HFF-Myc (cell line): ENCODE results near the gene FUZ.

Source experiments
- DNase-seq: peaks from one replicate; pipeline ENCODE4 v3.0.0-alpha.2; 2011; ENCODE audit warnings: low read depth; ENCODE audit errors: extremely low read depth
- H3K4me3 ChIP-seq: replicated peaks from 2 replicates; pipeline ENCODE4 v1.5.1; 2011; ENCODE audit warnings: low read depth, mild to moderate bottlenecking, control low read depth, low read length
- TF ChIP-seq, protein P1 (sequence below): IDR thresholded peaks from 2 replicates; pipeline ENCODE4 v1.5.1; 2012; ENCODE audit warnings: mild to moderate bottlenecking, low read depth, low read length, control low read depth; ENCODE audit errors: missing control alignments

The FUZ gene

DNA sequence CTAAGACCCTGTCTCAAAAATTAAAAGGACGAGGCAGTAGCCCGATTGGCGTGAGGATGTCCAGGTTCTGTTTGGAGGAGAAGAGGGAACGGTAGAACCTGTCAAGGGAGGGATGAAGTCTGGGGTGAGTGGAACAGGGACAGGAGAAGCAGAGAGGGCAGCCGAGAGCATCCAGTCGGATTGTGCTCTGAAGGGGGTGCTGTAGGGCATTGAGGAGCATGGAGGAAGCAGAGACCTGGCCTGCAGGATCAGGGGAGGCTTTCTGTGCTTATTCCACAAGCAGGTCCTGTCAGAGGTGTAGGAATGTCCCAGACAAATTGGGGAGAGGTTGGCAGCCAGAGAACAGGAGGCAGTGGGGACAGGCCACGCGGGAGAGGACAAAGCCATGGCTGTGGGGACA is 32.2 kb downstream of the FUZ start:
- DNase-seq = no peak
- TF ChIP-seq, protein P1, sequence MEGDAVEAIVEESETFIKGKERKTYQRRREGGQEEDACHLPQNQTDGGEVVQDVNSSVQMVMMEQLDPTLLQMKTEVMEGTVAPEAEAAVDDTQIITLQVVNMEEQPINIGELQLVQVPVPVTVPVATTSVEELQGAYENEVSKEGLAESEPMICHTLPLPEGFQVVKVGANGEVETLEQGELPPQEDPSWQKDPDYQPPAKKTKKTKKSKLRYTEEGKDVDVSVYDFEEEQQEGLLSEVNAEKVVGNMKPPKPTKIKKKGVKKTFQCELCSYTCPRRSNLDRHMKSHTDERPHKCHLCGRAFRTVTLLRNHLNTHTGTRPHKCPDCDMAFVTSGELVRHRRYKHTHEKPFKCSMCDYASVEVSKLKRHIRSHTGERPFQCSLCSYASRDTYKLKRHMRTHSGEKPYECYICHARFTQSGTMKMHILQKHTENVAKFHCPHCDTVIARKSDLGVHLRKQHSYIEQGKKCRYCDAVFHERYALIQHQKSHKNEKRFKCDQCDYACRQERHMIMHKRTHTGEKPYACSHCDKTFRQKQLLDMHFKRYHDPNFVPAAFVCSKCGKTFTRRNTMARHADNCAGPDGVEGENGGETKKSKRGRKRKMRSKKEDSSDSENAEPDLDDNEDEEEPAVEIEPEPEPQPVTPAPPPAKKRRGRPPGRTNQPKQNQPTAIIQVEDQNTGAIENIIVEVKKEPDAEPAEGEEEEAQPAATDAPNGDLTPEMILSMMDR = no peak

DNA sequence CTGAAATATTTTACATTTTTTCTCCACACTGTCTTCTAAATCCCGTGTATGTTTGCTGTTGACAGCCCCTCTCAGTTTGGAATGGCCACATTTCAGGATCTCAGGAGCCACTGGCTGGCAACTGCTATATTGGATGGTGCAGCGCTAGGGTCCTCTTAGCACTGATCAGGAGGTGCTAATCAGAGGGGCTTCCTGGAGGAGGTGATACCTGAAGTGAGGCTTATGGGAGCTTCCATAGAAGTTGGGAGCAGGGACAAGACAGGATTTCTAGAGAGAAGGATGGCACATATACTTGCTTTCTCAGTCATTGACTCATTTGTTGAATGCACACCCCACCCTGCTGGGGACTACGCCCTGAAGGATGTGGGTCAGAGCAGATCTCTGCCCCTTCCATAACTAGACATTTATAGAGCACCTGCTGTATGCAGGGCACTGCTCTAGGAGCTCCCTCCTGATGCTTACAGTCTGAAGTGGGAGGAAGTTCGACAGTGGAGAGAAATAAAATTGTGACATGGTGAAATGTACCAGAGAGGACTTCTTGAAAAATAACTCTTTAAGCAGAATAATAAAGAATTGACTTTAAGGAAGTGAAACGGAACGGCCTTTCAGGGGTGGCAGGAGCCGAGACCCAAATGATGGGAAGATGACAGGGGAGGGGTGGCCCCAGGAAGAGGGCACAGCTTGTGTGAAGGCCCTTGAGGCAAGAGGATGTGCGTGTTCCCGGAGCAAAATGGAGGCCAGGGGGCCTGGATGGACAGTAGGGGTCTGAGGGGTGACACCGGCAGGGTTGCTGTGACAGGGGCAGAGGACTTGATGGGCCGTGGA is 33.1 kb downstream of the FUZ start:
- no peak overlapping the region for H3K4me3 ChIP-seq
- DNase-seq = no peak
- TF ChIP-seq, protein P1 = no peak

More for the DNA sequence above, 32.2 kb downstream of the FUZ start:
- H3K4me3 ChIP-seq = no peak overlapping the region

DNA sequence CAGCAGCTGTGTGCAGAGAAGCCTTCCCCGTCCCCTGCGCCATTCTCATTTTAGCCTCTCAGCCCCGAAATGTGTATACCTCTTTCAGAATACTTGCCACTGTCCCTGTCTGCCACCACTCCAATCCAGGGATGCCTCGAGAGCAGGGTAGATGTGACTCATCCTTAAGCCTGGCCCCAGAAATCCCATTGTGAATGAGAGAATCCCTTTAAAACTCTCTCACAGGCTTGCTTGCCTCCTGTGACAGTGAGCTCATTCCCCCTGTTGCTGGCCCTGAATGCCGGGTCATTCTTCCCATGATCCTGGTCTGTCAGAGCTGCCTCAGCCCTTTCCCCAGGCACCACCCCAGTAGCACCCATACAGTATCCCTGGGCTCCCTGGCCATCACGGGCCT is 36.7 kb downstream of the FUZ start:
- TF ChIP-seq, protein P1 = no peak
- DNase-seq = no peak

DNA sequence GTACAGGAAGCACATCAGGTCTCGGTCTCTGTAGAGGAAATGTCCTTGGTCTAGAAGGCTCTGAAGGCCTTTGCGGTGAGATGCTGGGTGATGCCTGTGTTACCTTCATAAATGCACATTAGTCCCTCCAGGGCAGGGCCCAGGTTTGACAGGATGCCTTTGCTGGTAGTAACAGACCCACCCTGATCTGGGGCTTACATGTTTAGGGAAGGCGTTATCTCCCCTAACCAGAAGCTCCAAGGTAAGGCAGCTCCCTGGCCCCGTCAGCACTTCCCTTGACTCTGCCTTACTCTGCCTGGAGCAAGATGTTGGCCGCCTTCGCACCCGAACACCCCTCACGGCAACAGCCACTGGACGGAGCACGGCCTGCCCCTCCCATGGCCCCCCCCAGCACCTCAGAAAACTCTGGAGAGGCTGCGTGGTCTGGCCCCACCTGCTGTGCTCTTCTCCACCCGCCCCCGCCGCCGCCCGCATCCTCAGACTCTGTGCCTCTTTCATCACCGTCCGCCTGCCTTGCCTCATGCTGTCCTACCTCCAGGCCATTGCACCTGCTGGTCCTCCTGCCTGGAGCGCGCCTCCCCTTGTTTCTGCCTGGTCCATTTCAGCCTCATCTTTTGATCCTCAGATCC is 37.2 kb downstream of the FUZ start:
- TF ChIP-seq, protein P1 = no peak
- H3K4me3 ChIP-seq = no peak overlapping the region
- DNase-seq = no peak

More for the DNA sequence above, 36.7 kb downstream of the FUZ start:
- no peak overlapping the region for H3K4me3 ChIP-seq

DNA sequence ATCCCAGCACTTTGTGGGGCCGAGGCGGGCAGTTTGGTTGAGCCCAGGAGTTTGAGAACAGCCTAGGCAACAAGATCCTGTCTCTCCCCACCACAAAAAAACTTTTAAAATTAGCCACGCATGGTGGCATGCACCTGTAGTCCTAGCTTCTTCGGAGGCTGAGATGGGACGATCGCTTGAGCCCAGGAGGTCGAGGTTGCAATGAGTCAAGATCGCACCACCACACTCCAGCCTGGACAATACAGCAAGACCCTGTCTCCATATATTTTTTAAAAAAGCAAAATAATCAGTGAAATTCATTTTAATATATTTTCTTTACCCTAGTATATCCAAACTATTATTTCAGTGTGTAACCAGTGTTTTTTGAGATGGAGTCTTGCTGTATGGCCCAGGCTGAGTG is 38.1 kb downstream of the FUZ start:
- TF ChIP-seq, protein P1 = no peak
- no peak for DNase-seq
- no peak overlapping the region for H3K4me3 ChIP-seq

DNA sequence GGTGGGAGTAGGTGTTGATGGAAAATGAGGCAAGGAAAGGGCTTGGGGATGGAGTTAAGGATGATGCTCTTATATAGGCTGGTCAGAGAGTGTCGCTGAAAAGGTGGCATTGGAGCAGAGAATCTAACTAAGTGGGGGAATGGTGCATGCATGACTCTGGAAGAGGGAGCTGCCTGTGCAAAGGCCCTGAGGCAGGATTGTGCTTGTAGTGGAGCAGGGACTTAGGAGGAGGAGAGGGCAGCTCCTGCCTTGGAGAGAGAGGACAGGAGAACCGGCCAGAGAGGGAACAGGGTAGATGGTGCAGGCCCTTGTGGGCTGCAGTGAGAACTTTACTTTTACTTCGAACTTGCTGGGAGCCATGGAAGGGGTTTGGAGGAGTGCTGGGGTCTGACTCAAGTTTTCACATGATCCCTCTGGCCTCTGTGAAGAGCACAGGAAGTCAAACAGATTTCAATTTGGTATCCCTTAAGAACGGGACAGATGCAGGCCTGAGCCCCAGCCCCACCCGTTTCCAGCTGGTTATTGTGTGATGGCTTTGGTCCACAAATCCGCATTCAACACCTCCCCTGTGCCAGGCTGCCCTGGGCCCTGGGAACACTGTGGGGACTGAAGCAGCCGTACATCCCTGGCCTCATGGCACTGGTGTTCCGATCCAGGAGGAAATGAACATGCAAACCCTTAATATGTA is 39.3 kb downstream of the FUZ start:
- TF ChIP-seq, protein P1 = no peak
- no peak overlapping the region for H3K4me3 ChIP-seq
- no peak for DNase-seq
